Psoas muscle (tissue), 8 donors: ENCODE data around the gene C16orf74. TPM values are rescaled to one million over a fixed set of nuclear protein-coding genes. Genes with fewer than 3 reads are reported as not detected.
A peak's percentile ranks its signal among the peaks of the same experiment; 100 is the strongest.

ENCODE experiments used
- ATAC-seq, 4 donors: fragments of 200-7000 bp; cut with Tn5 transposase; one replicate each; pipeline ENCODE4 v1.9.1; 2020; ENCODE audit warnings: moderate library complexity in 3 of 4, mild to moderate bottlenecking in 2 of 4
- DNase-seq, 2 donors: peaks; one replicate each; pipeline ENCODE4 v3.0.0-alpha.2; 2020
- H3K27ac ChIP-seq: fragments of 200-600 bp; one replicate; pipeline ENCODE4 v1.8.0; 2022
- H3K27me3 ChIP-seq, 3 donors: fragments of 200-600 bp in 1 of 3; one replicate each; pipeline versions ENCODE4 v1.6.1 to v1.8.0; 2013 to 2022; ENCODE audit warnings: low read length in 2 of 3, mild to moderate bottlenecking in 2 of 3, moderate library complexity in 1 of 3; ENCODE audit not compliant: insufficient read depth in 3 of 3
- H3K36me3 ChIP-seq, 2 donors: fragments of 200-600 bp in 1 of 2; one replicate each; pipeline versions ENCODE4 v1.6.1 to v1.8.0; 2013 to 2022; ENCODE audit warnings: low read depth in 1 of 2, mild to moderate bottlenecking in 1 of 2, moderate library complexity in 1 of 2; ENCODE audit not compliant: insufficient read depth in 1 of 2
- H3K4me1 ChIP-seq: fragments of 200-600 bp; one replicate; pipeline ENCODE4 v1.8.0; 2022
- H3K4me3 ChIP-seq: fragments of 200-600 bp; one replicate; pipeline ENCODE4 v1.8.0; 2022; ENCODE audit warnings: mild to moderate bottlenecking
- H3K9me3 ChIP-seq: fragments of 200-600 bp; one replicate; pipeline ENCODE4 v1.8.0; 2022
- WGBS, 3 donors: extraction: QIAGEN DNeasy Blood & Tissue Kit; methylation state at CpG; one replicate each; pipeline versions ENCODE4 v1.1.6 to v1.1.7; 2013; 5-methylcytosine and 5-hydroxymethylcytosine counted together
- intact Hi-C, 2 donors: fragments of 100-400 bp; cut with DNase I; formaldehyde crosslinking; loops; one replicate each; pipeline versions ENCODE4 v1.11.0 to v1.14.2; 2022
- polyA plus RNA-seq, 3 donors: library from polyadenylated mRNA; stranded (reverse); fragments of 200-250 nt; gene quantifications; one replicate each; pipeline ENCODE4 v1.2.3, GENCODE V29; 2013
- total RNA-seq, 4 donors: library from RNA; stranded (reverse); fragmentation: NEBNext Ultra II Directional in 2 of 4; extraction: Animal tissue kit (Norgen Biotek cat#: 25700) in 2 of 4; gene quantifications; one replicate each; pipeline versions ENCODE4 v1.2.1 to v1.2.4, GENCODE V29; 2021 to 2023
- TF ChIP-seq, protein P1 (sequence below): fragments of 200-600 bp; IDR thresholded peaks from one replicate; pipeline ENCODE4 v1.8.0; 2022; ENCODE audit warnings: antibody characterized with exemption
- donor health status: healthy with polysubstance abuse.
- donor health status: DM: no; HTN: no; CAD: no; lungs with moderate emphysema.
- donor health status: Bipolar disorder and iron deficiency.
- donor health status: healthy.
- donor health status: DM: yes; HTN: yes; CAD: no.
- donor health status: DM: no; HTN: no; CAD: no.
- donor health status: DM: no; HTN: no; CAD: no.
- donor health status: DM: yes; HTN: yes; CAD: no.

The C16orf74 gene
- total and polyA plus RNA-seq, 7 donors, result 0.13 to 3.8 (median 0.24) TPM; not detected in 2

DNA sequence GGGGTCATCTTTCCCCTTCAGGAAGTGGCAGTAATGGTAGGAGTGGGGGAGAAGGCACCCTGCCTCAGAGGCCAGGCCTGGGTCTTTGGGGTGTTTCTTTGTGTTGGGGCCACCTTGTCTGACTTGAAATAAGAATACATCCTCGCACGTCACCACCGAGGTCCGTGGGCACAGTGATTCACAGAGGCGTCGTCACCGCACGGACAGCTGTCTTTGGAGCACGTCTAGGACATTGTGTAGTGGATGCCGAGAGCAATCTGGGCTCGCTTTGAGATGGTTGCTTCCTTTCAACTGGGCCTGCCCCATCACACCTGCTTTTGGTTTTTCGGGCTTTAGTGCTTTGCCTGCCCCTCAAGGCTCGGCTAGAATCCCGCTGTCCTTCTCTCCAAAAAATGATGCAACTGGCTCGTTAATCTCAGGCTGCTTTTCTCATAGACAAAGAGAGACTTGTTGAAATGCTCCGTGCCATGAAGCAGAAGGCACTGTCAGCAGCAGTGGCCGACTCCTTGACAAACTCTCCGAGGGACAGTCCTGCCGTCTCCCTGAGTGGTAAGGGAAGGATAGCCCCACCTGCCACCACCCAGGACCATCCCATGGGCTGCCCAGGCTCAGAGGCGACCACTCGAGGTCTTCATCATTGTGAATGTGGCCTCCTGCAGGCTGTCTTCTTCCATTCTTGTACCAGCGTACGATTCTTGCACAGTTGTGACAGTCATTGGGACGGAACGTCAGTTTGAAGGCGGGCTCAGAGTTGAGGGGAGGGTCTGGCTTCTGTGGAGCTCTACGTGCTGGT is 86.1 kb downstream of the C16orf74 start:
- Histone ChIP-seq H3K4me1 (peaks cover 17% of the 10 kb centered on the region), H3K27me3 (no peaks in the 10 kb centered on the region), H3K9me3 (no peaks in the 10 kb centered on the region), H3K4me3 (no peak overlapping the region), H3K36me3 (peaks cover 10 to 93% of the 10 kb centered on the region in 2 donors), H3K27ac (no peak overlapping the region)
- no peak for DNase-seq
- 90 to 94% (median 92%) methylated on average over 27 of the region's 27 CpGs for WGBS, 3 donors
- ATAC-seq, result no peak
- intact Hi-C loops, result loop anchor here (5.0 kb wide), 1 partner anchor 53 kb away; no protein-coding TSS in a partner anchor
- TF ChIP-seq, protein P1, sequence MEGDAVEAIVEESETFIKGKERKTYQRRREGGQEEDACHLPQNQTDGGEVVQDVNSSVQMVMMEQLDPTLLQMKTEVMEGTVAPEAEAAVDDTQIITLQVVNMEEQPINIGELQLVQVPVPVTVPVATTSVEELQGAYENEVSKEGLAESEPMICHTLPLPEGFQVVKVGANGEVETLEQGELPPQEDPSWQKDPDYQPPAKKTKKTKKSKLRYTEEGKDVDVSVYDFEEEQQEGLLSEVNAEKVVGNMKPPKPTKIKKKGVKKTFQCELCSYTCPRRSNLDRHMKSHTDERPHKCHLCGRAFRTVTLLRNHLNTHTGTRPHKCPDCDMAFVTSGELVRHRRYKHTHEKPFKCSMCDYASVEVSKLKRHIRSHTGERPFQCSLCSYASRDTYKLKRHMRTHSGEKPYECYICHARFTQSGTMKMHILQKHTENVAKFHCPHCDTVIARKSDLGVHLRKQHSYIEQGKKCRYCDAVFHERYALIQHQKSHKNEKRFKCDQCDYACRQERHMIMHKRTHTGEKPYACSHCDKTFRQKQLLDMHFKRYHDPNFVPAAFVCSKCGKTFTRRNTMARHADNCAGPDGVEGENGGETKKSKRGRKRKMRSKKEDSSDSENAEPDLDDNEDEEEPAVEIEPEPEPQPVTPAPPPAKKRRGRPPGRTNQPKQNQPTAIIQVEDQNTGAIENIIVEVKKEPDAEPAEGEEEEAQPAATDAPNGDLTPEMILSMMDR, result no peak

- ATAC-seq, result peak; percentile 54 to 83 (median 74)
- H3K4me1 ChIP-seq, result peaks cover 13% of the 10 kb centered on the region
Observed at GRCh38 chr16:85663891-85664321, 87.0 kb downstream of the C16orf74 start.

GRCh38 chr16:85662976-85663830 is 87.7 kb downstream of the C16orf74 start:
- no peak overlapping the region for H3K4me3 ChIP-seq
- no peak for DNase-seq
- H3K27me3 ChIP-seq, result no peaks in the 10 kb centered on the region
- no peak for ATAC-seq
- peaks cover 10 to 92% of the 10 kb centered on the region in 2 donors for H3K36me3 ChIP-seq
- intact Hi-C loops, result loop anchor here (5.0 kb wide), 1 partner anchor 54 kb away; no protein-coding TSS in a partner anchor
- H3K4me1 ChIP-seq, result peaks cover 12% of the 10 kb centered on the region
- TF ChIP-seq, protein P1, result no peak
- H3K27ac ChIP-seq, result peak overlapping the region; percentile 31
- H3K9me3 ChIP-seq, result no peaks in the 10 kb centered on the region
- WGBS, 3 donors, result 94 to 96% (median 95%) methylated on average over 38 of the region's 38 CpGs

More at GRCh38 chr16:85663891-85664321, 87.0 kb downstream of the C16orf74 start:
- Histone ChIP-seq H3K36me3 (peaks cover 10 to 92% of the 10 kb centered on the region in 2 donors), H3K27me3 (no peaks in the 10 kb centered on the region), H3K4me3 (no peak overlapping the region), H3K27ac (peak overlapping the region; percentile 31), H3K9me3 (no peaks in the 10 kb centered on the region)
- TF ChIP-seq, protein P1, result no peak
- intact Hi-C loops, result loop anchor here (5.0 kb wide), 1 partner anchor 53 kb away; no protein-coding TSS in a partner anchor
- peak; percentile 60 to 80 for DNase-seq
- WGBS, 3 donors, result 25 to 47% (median 32%) methylated on average over 12 of the region's 12 CpGs

DNA sequence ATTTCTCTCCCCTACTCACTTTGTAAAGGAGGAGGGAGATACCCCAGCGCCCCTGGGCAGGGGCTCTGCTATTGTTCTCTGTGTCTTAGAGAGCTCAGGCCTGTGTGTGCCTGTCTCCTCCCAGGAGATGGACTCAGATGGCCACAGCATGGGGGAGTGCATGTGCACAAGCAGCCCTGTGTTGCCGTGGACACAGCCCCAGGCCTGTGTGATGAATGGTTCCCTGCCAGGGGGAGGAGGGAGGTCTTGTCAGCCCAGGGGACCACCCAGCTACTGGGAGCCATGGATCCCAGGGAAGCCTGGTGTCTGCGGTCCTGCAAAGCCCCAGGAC is 88.4 kb downstream of the C16orf74 start:
- TF ChIP-seq, protein P1, result no peak

More for the DNA sequence above, 88.4 kb downstream of the C16orf74 start:
- Histone ChIP-seq H3K4me3 (no peak overlapping the region), H3K27ac (no peak overlapping the region), H3K9me3 (no peaks in the 10 kb centered on the region), H3K4me1 (peaks cover 12% of the 10 kb centered on the region), H3K27me3 (no peaks in the 10 kb centered on the region), H3K36me3 (peaks cover 10 to 92% of the 10 kb centered on the region in 2 donors)
- no peak for DNase-seq
- no peak for ATAC-seq
- intact Hi-C loops, result loop anchor here (5.0 kb wide), 1 partner anchor 55 kb away; no protein-coding TSS in a partner anchor
- whole genome bisulfite sequencing, 3 donors, result 85 to 93% (median 90%) methylated on average over 3 of the region's 3 CpGs
